A673 (cell line): Measurements from ENCODE around the gene CNNM1. TPM values are rescaled to one million over a fixed set of nuclear protein-coding genes. Genes with fewer than 3 reads are reported as not detected.

Experiments used
- BruUV-seq: library from RNA; stranded (reverse); fragments of 400-500 nt; replicated peaks from 2 replicates; lab custom pipeline; 2021; lab: Mats Ljungman, UMichigan
- CTCF ChIA-PET: fragments of 300-600 bp; sonication (Branson Sonifier 250); formaldehyde crosslinking; loops from one replicate; lab custom pipeline; 2022; ENCODE audit warnings: antibody characterized with exemption; lab: Charles Lee
- POLR2A ChIA-PET: fragments of 300-600 bp; sonication (Branson Sonifier 250); formaldehyde crosslinking; loops from one replicate; lab custom pipeline; 2022; ENCODE audit warnings: antibody characterized with exemption; ENCODE audit not compliant: low non-redundant PET; lab: Charles Lee
- DNase-seq: peaks from one replicate; pipeline ENCODE4 v3.0.0-alpha.2; 2015; ENCODE audit warnings: low spot score
- H3K27ac ChIP-seq: fragments of 200-600 bp; sonication (generic); 2 replicates; pipeline ENCODE4 v1.5.1; 2016; ENCODE audit warnings: mixed run types, low read depth, mild to moderate bottlenecking, mixed read lengths, antibody characterized with exemption, low read length; ENCODE audit not compliant: poor library complexity, severe bottlenecking
- H3K27me3 ChIP-seq: fragments of 200-600 bp; sonication (generic); replicated peaks from 2 replicates; pipeline ENCODE4 v1.6.1; 2017; ENCODE audit warnings: mixed run types, low read depth, mild to moderate bottlenecking, mixed read lengths, antibody characterized with exemption, low read length; ENCODE audit not compliant: insufficient read depth, poor library complexity
- H3K36me3 ChIP-seq: fragments of 200-600 bp; sonication (generic); 2 replicates; pipeline ENCODE4 v1.6.1; 2016; ENCODE audit warnings: mixed run types, mild to moderate bottlenecking, mixed read lengths, antibody characterized with exemption, low read length; ENCODE audit not compliant: insufficient read depth, poor library complexity, severe bottlenecking
- H3K4me1 ChIP-seq: fragments of 200-600 bp; sonication (generic); 2 replicates; pipeline ENCODE4 v1.6.1; 2017; ENCODE audit warnings: mixed run types, mild to moderate bottlenecking, mixed read lengths, antibody characterized with exemption, low read length; ENCODE audit not compliant: insufficient read depth, poor library complexity, severe bottlenecking
- H3K4me3 ChIP-seq: fragments of 200-600 bp; sonication (generic); 2 replicates; pipeline ENCODE4 v1.5.1; 2016; ENCODE audit warnings: low read depth, mixed run types, mild to moderate bottlenecking, mixed read lengths, low read length; ENCODE audit not compliant: poor library complexity, severe bottlenecking
- H3K9me3 ChIP-seq: fragments of 200-600 bp; sonication (generic); 2 replicates; pipeline ENCODE4 v1.6.1; 2016; ENCODE audit warnings: mixed run types, low read depth, mild to moderate bottlenecking, mixed read lengths, antibody characterized with exemption, low read length; ENCODE audit not compliant: poor library complexity, severe bottlenecking
- CTCF ChIP-seq: fragments of 300-800, 200-600 bp; sonication (generic); conservative IDR thresholded peaks from 2 replicates; pipeline ENCODE4 v1.5.1; 2017; ENCODE audit warnings: low read depth, mild to moderate bottlenecking, antibody characterized with exemption, low read length, moderate library complexity, mixed read lengths
- EZH2 ChIP-seq: fragments of 200-600 bp; sonication (generic); IDR thresholded peaks from 2 replicates; pipeline ENCODE4 v1.6.1; 2017; ENCODE audit warnings: borderline replicate concordance, low read depth, mild to moderate bottlenecking, mixed read lengths, antibody characterized with exemption, low read length; ENCODE audit not compliant: poor library complexity, severe bottlenecking
- intact Hi-C: fragments of 100-400 bp; cut with micrococcal nuclease; formaldehyde crosslinking; loops from one replicate; pipeline ENCODE4 v1.10.0; 2022; ENCODE audit not compliant: unreplicated experiment
- total RNA-seq: library from RNA; stranded (reverse); gene quantifications from 2 replicates; pipeline ENCODE4 v1.2.3, GENCODE V29; 2021

The CNNM1 gene
- total RNA-seq, 1 experiment from 2014 or later = 0.73 TPM

DNA sequence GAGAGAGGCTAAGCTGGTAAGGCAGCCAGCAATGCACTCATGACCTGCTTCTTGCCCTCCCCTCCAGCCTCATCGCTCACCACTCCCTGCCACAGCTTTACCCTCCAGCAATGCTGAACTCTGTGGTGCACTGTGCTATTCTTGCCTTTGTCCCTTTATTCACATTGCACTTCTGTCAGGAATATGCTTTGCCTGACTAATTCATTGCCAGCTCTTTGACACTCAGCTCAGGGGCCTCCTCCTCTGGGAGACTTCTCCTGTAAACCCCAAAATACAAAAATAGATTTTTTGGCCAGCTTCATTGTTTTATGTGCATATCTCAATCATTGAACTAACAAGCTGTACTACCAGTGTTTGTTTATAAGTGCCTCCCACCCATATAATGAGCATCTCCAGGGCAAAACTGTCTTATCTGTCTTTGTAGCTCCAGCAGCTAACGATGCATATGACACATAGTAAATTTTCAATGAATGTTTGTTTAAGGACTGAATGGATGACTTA lies 8.2 kb downstream of the CNNM1 start:
- no peak overlapping the region for H3K27ac ChIP-seq
- no TSS peak for BruUV-seq
- H3K4me3 ChIP-seq = no peak overlapping the region
- no peaks in the 10 kb centered on the region for H3K9me3 ChIP-seq
- no peaks in the 10 kb centered on the region for H3K36me3 ChIP-seq
- peaks cover 20% of the 10 kb centered on the region for H3K27me3 ChIP-seq
- TF ChIP-seq CTCF (no peak), EZH2 (no peak)
- no peaks in the 10 kb centered on the region for H3K4me1 ChIP-seq
- CTCF ChIA-PET = no interaction called here
- POLR2A ChIA-PET = no interaction called here
- no peak for DNase-seq
- intact Hi-C loops = no loop called here

DNA sequence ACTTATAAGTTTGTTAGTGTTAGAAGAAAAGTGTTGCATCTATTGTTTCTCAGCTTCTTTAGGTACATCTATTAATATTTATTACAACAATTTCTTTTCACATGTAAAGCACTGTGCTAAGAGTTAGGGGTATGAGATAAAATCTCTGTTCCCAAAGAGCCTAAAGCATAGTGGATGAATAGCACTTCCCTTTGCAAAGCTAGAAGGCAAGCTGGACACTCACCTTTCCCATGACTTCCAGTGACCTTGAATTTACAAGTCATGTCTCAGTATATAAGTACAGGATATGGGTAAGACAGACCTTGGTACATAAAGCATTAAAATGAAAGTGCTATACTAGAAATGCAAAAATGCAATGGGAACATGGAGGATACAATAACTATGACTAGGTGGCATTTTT lies 8.7 kb downstream of the CNNM1 start:
- Histone ChIP-seq H3K36me3 (no peaks in the 10 kb centered on the region), H3K27ac (no peak overlapping the region), H3K27me3 (peaks cover 15% of the 10 kb centered on the region), H3K9me3 (no peaks in the 10 kb centered on the region), H3K4me3 (no peak overlapping the region), H3K4me1 (no peaks in the 10 kb centered on the region)
- intact Hi-C loops = no loop called here
- no TSS peak for BruUV-seq
- CTCF ChIA-PET = no interaction called here
- POLR2A ChIA-PET = no interaction called here
- DNase-seq = no peak
- TF ChIP-seq CTCF (no peak), EZH2 (no peak)

DNA sequence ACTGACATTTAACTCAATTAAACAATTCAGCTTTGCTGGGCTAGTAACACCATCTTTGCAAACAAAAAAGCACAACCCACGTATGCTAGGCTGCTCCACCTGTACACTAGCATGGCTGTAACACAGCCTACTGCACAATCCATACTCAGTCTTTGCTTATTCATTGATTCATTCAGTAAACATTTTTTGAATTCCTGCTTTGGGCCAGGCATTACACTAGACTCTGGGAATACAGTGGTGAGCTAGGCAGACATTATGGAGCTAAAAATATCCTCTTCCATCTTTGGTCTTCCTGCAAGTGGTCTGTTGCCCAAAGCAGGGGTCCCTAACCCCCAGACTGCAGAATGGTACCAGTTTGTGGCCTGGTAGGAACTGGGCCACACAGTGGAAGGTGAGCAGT lies 9.9 kb downstream of the CNNM1 start:
- TF ChIP-seq CTCF = no peak
- TF ChIP-seq EZH2 = no peak
- POLR2A ChIA-PET = no interaction called here
- no peaks in the 10 kb centered on the region for H3K36me3 ChIP-seq
- H3K9me3 ChIP-seq = no peaks in the 10 kb centered on the region
- CTCF ChIA-PET = no interaction called here
- no peak overlapping the region for H3K27ac ChIP-seq
- DNase-seq = no peak
- intact Hi-C loops = no loop called here
- H3K4me3 ChIP-seq = no peak overlapping the region
- H3K4me1 ChIP-seq = no peaks in the 10 kb centered on the region
- BruUV-seq = no TSS peak
- H3K27me3 ChIP-seq = peaks cover 13% of the 10 kb centered on the region
